Activated naive CD8-positive, alpha-beta T cell treated with anti-CD3 and anti-CD28 coated beads, Interleukin-2, amount 50 U/mL, for 16 hours (primary cell): Measurements from ENCODE around the gene CIAO2B.
A peak's percentile ranks its signal among the peaks of the same experiment; 100 is the strongest.
"Not testable (repeated sequence)": the region's sequence is repeated elsewhere in the genome, so short reads cannot be mapped to it uniquely, and the experiment has no call there.

Experiments
- DNase-seq: peaks from one replicate; pipeline ENCODE4 v3.0.0-alpha.2; 2020; ENCODE audit warnings: low read depth, low spot score

The CIAO2B gene

DNA sequence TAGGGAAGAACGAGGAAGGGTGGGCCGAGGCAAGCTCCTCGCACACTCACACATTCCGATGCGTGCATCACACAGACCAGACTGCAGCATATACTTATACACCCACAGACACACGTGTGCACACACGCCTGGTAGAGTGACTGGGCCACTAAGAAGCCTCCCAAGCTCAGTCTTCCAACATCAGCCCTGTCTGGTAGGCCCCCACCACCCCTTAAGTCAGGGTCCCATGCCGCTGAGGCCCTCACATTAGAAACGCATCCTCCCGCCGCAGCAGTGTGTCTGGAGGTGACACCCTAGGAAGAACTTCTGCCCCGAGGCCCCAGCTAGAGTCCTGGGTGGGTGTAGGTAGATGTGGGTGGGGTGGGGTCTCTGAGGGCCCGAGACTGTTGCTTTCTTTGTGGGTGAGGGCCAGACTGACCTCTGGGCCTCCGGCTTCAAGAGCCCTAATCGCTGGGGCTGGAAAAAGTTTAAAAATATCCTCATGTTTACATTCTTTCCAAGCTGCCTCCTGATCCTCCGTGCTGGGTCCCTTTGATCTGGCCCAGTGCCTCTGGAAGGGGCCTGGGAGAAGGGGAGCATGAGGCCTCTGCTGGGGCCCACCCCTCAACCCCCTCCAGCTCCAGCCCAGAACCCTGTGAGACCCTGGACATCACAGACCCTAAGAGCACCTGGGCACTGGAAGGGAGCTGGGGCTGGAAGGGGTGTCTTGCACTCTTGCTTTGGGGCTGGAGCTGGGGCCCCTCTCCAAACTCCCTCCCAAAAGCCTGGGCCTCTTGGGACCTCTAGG, 29.2 kb downstream of the CIAO2B start:
- no peak for DNase-seq

DNA sequence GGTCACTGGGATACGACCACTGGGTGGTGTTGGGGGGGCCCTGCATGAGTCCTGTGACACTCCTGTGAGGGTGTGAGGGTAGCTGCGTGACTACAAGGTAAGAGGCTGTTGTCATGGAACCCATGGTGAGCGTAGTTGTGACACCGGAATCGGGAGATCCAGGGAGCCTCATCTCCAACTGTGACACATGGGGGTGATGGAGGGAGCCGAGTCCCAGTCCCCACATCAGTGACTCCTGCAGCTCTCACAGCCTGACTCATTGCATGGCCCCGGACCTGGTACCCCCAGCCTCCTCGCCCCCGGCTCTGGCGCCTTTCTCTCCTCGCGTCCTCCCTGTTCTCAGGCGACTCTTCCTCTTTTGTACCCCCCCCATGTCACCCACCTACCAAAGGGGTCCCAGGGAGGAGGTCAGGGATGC, 29.8 kb downstream of the CIAO2B start:
- no peak for DNase-seq

DNA sequence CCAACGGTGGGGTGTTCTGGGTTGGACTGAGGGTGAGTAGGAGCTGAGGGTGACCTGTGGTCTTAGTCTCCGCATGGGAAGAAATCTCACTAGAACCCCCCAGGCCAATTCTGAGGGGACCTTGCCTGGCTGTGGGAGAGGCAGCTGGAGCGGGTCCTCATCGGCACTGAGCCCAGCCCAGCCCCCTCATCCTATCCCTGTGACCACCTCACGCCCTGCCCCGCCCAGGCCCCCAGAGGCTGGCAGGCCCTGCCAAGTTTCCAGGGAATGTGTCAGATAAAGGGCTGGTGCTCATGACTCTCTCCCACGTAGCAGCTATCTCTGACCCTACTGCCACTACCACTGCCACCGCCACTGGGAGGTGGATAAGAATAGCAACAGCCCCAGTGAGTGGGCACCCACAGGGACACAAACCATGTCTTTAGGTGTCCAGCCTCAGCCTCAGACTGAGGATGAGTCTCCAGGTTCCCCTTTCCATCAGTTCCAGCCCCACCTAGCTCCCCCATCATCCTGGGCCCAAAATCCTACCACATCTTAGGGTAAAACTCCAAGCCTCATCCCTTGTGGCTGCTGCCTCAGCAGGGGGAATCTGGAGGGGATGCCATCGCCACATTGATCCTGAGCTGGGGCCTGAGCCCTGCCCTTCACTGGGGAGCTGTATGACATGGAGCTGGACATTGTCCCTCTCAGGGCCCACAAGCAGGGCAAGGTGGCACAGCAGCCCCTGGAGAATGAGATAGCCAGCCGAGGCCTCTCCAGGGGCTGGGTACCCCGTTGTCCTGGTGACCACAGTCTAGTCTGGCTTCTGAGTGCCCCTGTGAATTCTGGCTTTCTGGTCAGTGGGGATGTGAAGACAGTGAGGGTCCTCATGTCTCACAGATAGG, 30.4 kb downstream of the CIAO2B start:
- DNase-seq, result no peak

DNA sequence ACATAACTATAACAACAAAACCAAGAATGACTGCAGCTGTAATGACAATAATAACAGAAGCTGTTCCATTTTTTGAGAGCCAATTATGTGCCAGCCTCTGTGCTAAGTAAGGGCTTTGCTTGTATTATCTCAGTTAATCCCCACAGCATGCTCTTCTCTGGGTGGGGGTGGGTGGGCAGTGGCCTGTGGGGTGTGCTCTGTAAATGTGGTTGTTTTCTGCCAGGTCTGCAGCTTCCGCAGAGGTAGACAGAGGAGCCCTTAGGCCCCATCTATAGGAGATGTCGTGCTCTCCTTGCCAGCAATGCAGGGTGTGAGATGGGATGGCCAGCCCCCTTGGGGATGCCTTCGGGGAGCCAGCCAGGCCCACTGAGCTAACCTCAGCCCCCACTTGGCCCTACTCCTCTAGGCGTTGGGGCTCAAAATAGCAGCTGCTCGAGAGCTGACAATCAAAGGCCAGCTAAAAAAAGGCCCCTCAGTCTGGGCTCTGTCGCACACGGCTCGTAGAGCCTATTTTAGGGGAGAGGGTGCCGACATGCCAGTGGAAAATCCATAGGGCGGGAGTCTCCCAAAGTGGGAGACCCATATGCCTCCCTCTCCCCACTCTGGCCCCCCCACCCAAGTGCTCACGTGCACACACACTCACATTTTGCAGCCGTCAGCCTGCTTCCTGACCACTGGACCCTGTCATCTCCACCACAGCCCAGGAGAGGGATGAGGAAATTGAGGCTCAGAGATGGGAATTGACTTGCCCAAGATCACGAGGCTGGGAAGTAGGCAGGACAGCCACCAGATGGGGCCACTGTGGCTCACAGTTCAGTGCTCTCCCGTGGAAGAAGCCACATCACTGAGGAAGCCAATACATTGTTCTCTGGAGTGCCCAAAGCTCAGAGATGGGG, 31.3 kb downstream of the CIAO2B start:
- DNase-seq, result no peak

DNA sequence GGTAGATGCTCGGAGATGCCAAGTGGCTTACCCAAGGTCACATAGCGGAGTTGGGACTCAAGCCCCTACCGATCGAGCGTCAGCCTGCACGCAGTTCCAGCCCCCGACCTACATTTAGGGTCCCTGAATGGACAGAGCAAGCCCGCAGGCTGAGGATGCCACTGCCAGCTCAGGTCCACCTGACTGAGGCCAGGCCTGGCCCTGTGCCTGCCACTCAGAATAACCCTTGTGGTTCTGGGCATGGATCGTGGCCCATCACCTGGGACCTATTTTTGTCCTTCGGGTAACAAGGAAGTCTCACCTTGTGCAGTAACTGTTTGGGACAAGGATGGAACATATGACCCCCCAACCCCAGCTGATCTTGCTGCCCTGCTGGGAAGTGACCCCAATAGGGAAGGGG, 32.6 kb downstream of the CIAO2B start:
- no peak for DNase-seq

DNA sequence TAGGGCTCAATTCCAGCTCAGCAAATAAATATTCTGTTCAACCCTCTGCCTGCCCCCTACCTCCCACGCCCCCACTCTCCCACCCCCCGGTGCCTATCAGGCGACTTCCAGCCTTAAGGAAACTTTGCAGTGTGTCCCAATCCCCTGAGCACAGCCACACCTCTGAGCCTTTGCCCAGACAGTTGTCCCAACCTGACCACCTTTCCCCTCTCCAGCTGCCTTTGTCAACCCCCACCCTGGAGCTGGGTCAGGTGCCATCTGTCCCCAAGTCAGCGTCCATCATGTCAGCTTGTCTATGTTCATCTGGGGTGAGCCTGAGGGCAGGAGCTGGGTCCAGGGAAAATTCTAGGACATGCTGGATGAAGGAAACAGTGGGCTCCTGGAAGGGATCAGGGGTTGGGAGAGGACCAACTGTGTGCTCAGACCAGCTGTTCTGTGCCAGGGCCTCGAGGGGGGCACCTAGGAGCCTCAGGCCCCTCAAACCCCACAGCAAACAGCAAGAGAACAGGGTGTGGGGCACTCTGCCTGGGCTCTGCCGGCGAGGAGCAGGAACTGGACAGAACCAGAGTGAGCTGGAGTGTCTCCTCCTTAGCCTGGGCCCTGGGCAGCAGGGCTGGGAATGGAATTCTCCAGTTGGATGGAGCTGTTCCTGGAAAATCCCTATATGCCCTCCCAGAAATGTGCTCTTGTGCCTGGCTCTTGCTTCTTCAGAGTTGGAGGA, 33.3 kb downstream of the CIAO2B start:
- DNase-seq, result no peak

DNA sequence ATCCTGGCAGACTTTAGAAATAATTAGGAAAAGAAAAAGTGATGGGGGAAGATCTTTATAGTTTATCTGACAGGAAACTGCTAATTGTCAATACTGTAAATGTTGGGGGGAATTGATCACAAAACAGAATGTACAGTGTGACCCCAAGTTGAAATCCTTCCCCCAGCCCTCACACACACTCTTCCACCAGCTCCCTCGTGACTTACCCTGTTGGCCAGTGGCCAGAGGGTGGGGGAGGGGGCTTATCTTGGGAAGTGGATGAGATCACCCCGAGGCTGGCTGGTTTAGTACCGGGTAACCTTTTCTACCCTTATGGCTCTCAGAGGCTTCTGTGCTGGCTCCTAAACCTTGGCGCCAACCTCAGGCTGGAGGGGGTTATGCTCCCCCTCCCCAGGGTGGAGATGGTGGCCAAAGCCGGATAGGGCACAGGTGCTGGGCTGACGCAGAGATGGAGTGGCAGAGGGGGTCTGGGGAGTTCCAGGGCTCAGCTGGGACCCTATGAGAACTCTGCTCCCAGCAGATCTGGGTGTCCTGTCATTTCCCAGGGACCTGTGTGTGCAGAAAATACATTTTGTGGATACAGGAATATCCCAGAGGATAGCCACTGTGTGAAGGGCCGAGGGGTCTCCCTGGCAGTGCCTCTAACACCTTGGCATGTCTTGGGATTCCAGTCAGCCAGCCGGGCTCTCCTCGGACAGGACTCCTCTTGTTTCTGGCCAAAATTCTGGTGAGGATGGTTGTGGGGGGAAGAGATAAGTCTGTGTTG, 34.1 kb downstream of the CIAO2B start:
- no peak for DNase-seq

DNA sequence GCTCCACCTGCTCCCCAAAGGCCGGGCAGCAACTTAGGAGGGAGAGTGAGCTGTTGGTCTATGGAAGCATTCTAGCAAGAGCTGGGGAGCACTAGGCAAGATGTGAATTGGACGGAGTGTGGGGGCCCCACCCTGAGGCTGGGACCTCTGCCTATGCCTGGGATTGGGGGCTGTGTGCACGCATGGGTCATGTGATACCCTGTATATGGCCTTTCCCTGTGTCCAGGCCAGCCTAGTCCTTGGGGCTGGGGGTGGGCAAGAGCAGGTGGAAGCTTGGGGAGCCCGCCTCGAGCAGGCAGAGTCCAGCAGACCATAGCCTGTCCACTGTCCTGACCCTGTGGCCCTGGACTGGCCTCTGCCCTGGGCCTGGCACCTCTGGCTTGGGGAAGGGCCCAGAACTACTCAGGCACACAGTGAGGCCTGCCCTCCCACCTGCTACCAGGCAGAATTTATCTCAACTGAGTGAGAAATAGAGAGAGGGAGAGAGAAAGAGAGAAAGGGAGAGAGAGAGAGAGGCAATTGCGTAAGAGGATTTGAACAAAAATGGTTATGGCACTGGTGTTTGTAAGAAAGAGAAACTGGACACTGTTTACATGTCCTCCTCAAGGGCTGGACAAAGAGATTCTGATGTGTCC, 34.8 kb downstream of the CIAO2B start:
- DNase-seq, result no peak

DNA sequence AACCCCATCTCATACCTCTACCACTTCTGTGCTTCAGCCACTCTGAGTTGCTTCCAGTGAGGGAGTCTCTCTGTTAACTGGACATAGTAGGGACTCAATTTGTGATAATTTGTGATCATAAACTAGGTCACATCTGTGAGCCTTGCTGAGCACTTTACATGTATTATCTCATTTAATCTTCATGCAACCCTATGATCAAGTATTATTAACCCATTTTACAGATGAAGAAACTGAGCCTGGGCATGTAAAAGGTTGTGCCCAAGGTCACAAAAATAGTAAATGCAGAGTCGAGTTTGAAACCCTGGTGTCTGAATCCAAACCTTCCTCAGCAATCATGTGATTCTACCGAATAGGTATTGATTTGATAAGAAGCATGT, 35.3 kb downstream of the CIAO2B start:
- DNase-seq, result no peak

DNA sequence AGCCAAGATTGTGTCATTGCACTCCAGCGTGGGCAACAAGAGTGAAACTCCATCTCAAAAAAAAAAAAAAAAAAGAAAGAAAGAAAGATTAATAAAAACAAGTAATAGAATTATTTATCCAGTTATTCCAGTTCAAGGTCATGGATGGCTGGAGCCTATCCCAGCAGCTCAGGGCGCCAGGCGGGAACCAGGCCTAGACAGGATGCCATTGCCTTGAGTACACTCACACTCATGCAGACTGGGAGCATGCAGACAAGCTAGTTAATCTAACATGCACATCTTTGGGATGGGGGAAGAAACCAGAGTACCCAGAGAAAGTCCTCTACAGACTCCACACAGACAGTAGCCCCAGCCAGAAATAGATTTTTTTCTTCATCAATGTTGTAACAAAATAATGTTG, 36.0 kb downstream of the CIAO2B start:
- DNase-seq, result no peak

DNA sequence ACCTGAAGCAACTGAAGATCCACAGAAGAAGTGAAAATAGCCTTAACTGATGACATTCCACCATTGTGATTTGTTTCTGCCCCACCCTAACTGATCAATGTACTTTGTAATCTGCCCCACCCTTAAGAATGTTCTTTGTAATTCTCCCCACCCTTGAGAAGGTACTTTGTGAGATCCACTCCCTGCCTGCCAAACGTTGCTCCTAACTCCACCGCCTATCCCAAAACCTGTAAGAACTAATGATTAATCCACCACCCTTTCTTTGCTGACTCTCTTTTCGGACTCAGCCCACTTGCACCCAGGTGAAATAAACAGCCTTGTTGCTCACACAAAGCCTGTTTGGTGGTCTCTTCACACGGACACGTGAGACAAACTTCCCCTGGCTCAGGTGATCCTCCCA, 37.5 kb downstream of the CIAO2B start:
- DNase-seq, result not testable (repeated sequence)

DNA sequence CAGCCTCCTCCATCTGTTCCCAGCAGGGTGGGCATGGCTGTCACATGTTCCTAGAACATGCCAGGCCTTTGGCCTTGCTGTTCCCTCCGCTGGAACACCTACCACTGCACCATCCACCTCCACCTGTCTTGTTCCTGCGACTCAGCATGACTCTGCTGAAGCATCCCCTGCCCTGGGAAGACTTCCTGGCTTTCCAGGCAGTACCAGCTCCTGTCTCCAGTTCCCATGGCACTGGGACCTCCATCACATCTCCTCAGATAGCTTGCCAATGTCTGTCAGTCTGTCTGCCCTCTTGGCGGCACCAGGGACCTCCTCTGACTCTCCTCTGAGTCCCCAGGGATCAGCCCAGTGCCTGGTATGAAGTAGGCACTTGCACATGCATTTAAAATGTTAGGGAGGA, 38.2 kb downstream of the CIAO2B start:
- no peak for DNase-seq

DNA sequence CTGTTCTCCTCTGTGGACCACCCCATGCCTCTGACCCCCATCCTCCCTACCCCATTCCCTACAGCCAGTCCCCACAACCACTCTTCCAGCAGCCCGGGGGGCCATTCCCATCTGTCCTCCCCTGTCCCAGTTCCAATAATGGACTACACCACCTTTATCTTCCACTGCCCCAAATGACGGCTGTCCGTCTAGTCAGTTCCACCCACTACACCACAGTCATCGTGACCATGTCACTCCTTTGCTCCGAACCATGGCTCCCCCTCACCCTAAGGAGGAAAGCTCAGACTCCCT, 38.6 kb downstream of the CIAO2B start:
- no peak for DNase-seq

DNA sequence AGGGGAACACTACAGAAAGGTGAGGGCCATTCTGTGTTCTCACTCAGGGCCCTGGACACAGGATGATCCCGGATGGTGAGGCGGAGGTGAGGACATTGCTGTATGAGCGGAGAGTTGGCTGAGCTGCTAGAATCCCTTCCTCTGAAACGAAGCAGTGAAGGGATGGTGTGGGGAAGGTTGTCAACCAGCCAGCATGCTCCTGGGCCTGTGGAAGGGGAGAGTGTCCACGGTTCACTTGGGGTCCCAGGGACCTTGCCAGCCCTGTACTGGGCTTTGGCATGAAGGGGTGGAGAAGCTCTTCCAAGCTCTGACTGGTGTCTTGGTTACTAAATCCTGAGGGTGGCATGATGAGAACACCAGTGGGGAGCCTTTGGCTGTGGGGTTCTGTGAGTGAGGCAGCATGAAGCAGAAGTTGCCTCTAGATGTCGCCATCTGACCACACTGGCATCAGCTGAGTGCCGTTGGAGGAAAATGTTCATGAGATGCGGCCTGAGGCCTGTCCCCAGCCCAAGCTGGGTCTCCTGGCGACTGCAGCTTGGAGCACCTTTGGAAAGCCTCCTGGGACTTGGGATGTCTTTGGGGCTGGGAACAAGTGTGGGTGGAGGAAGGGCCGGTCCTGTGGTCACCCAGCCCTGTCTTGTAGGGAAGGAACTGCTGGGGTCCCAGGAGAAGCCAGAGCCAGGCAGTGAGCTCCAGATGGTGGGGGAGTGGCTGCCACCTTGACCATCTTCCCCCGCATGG, 39.1 kb downstream of the CIAO2B start:
- peak; percentile 10 for DNase-seq

DNA sequence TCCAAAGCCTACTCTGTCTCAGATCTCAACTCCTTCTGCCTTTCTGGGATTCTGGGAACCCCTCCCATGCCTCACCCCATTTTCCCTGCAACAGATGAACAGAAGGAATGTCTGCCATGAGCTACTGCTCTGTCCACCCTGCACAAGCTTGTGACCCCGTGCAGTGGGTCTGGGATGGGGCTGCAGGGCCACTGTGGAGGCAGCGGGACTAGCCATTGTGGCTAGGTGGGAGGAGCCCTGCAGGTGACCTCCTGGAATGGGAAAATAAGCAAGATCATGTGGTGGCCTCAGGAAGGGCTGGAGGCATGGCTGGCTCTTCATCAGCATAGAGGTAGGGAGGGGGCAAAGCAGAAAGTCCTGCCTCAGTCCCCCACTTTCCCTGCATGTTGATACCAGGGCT, 40.1 kb downstream of the CIAO2B start:
- DNase-seq, result no peak

DNA sequence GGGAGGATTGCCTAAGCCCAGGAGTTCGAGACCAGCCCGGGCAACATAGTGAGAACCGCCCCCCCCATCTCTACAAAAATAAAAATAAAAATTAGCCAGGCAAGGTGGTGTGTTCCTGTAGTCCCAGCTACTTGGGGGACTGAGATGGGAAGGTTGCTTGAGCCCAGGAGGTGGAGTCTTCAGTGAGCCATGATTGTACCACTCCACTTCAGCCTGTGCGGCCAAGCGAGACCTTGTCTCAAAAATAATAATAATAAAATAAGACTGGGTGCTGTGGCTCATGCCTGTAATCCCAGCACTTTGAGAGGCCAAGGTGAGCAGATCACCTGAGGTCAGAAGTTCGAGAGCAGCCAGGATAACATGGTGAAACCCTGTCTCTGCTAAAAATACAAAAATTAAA, 42.4 kb downstream of the CIAO2B start:
- no peak for DNase-seq

DNA sequence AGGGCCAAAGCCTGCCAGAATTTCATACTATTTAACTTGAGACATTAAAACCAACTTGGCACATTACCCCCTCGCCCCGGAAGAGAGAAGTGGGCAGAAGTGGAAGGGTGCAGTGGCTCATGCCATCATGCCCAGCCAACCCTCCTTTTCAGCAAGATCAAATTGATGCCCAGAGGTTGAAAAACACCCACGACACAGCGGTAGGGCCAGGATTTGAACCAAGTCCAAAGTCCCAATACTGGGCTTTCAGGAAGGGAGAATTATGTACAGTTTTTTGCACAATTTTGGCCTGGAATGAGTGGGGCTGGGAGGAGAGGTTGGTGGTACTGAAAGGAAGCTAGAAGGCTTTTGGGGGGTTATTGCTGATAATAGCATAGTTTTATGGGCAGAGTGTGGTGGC, 42.8 kb downstream of the CIAO2B start:
- DNase-seq, result no peak

DNA sequence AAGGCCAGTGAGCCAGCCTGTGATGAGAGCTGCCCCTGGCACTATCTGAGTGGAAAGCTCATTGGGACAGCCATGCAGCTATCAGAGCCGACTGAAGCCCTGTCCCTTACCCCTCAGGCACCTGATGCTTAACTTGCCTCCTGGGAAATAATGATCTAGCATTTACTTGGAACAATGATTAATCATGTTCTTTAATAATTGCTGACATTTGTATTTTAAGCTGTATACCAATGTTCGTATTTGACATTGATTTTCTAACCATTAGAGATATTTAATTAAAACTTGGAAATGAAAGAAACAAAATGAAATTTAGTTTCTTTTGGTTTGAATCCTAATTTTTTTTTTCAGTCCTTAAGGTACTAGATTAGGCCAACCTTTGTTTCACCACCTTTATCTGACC, 43.4 kb downstream of the CIAO2B start:
- no peak for DNase-seq

DNA sequence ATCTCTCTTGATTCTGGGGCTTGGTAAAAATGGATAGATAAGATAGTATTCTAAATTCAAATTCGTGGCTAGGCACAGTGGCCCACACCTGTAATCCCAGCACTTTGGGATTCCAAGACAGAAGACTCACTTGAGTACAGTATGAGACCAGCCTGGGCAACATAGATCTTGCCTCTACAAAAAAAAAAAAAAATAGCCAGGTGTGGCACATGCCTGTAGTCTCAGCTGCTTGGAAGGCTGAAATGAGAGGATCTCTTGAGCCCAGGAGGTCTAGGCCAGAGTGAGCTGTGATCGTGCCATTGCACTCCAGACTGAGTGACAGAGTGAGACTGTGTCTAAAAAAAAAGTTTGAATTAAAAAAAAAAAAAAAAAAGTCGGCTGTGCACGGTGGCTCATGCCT, 44.6 kb downstream of the CIAO2B start:
- DNase-seq, result no peak
